MCF 10A (cell line): ENCODE measurements around the gene BPIFB6. TPM values are rescaled to one million over a fixed set of nuclear protein-coding genes. Genes with fewer than 3 reads are reported as not detected.

Experiments used
- BruUV-seq: library from RNA; stranded (reverse); fragments of 400-500 nt; replicated peaks from 2 replicates; lab custom pipeline; 2021; lab: Mats Ljungman, UMichigan
- CTCF ChIA-PET: fragments of 300-600 bp; sonication (Branson Sonifier 250); formaldehyde crosslinking; extraction: SDS; loops from one replicate; lab custom pipeline; 2021; ENCODE audit warnings: antibody characterized with exemption, inconsistent platforms; lab: Yijun Ruan, JAX
- POLR2A ChIA-PET: fragments of 300-600, 350-650 bp; sonication (Branson Sonifier 250); formaldehyde crosslinking; extraction: SDS; loops from one replicate; lab custom pipeline; 2020; ENCODE audit warnings: antibody characterized with exemption, inconsistent platforms; lab: Yijun Ruan, JAX
- DNase-seq: peaks from one replicate; pipeline ENCODE4 v3.0.0-alpha.2; 2018; ENCODE audit not compliant: unreplicated experiment
- H3K27ac Mint-ChIP-seq: one replicate; pipeline ENCODE4 v1.8.0; 2022; ENCODE audit warnings: mild to moderate bottlenecking, low read depth, mixed read lengths; ENCODE audit not compliant: unreplicated experiment
- H3K27me3 Mint-ChIP-seq: one replicate; pipeline ENCODE4 v1.8.0; 2022; ENCODE audit warnings: mixed read lengths; ENCODE audit not compliant: insufficient read depth, unreplicated experiment
- H3K36me3 Mint-ChIP-seq: one replicate; pipeline ENCODE4 v1.8.0; 2022; ENCODE audit warnings: mild to moderate bottlenecking, moderate library complexity, mixed read lengths; ENCODE audit not compliant: insufficient read depth, unreplicated experiment
- H3K4me1 Mint-ChIP-seq: one replicate; pipeline ENCODE4 v1.8.0; 2022; ENCODE audit warnings: mixed read lengths; ENCODE audit not compliant: insufficient read depth, unreplicated experiment
- H3K4me3 Mint-ChIP-seq: one replicate; pipeline ENCODE4 v1.8.0; 2022; ENCODE audit warnings: mild to moderate bottlenecking, moderate library complexity, mixed read lengths; ENCODE audit not compliant: unreplicated experiment
- H3K9me3 Mint-ChIP-seq: one replicate; pipeline ENCODE4 v1.8.0; 2022; ENCODE audit warnings: mixed read lengths; ENCODE audit not compliant: unreplicated experiment
- CTCF ChIP-seq: fragments of 200-600 bp; IDR thresholded peaks from one replicate; pipeline ENCODE4 v1.8.0; 2022; ENCODE audit warnings: antibody characterized with exemption, mild to moderate bottlenecking; ENCODE audit not compliant: unreplicated experiment
- intact Hi-C: fragments of 100-400 bp; cut with micrococcal nuclease; formaldehyde crosslinking; loops from 2 replicates; pipeline ENCODE4 v1.14.1; 2022
- total RNA-seq: library from RNA; stranded (reverse); gene quantifications from 2 replicates; pipeline ENCODE4 v1.2.3, GENCODE V29; 2022

Gene BPIFB6
- total RNA-seq, 1 experiment from 2014 or later = not detected

- Mint-ChIP-seq H3K27me3 (peaks cover 24% of the 10 kb centered on the region), H3K4me3 (no peak overlapping the region), H3K27ac (no peak overlapping the region), H3K4me1 (no peaks in the 10 kb centered on the region), H3K36me3 (no peaks in the 10 kb centered on the region), H3K9me3 (no peaks in the 10 kb centered on the region)
- BruUV-seq = no TSS peak
- CTCF ChIA-PET = no interaction called here
- intact Hi-C loops = no loop called here
- no peak for DNase-seq
- no peak for TF ChIP-seq CTCF
- POLR2A ChIA-PET = no interaction called here
These were observed 34.3 kb downstream of the BPIFB6 start for GRCh38 chr20:33065785-33066184.

- Mint-ChIP-seq H3K4me1 (no peaks in the 10 kb centered on the region), H3K4me3 (no peak overlapping the region), H3K27ac (no peak overlapping the region), H3K27me3 (peaks cover 24% of the 10 kb centered on the region), H3K9me3 (no peaks in the 10 kb centered on the region), H3K36me3 (no peaks in the 10 kb centered on the region)
- intact Hi-C loops = no loop called here
- CTCF ChIA-PET = interaction anchor here (1.1 kb wide), 1 partner anchor 9 kb away, joined by 5 read pairs; no protein-coding TSS in a partner anchor
- POLR2A ChIA-PET = no interaction called here
- BruUV-seq = no TSS peak
- DNase-seq = no peak
- TF ChIP-seq CTCF = no peak
These were observed 36.4 kb downstream of the BPIFB6 start for GRCh38 chr20:33067806-33068205.

GRCh38 chr20:33068251-33068939, 36.9 kb downstream of the BPIFB6 start:
- CTCF ChIA-PET = interaction anchor here (1.1 kb wide), 1 partner anchor 8 kb away, joined by 5 read pairs; no protein-coding TSS in a partner anchor
- no peaks in the 10 kb centered on the region for H3K9me3 Mint-ChIP-seq

GRCh38 chr20:33069673-33070072, 38.2 kb downstream of the BPIFB6 start:
- intact Hi-C loops = no loop called here
- no peaks in the 10 kb centered on the region for H3K4me1 Mint-ChIP-seq
- ChIA-PET POLR2A (no interaction called here), CTCF (no interaction called here)
- H3K9me3 Mint-ChIP-seq = no peaks in the 10 kb centered on the region
- no peak for DNase-seq
- no TSS peak for BruUV-seq
- H3K27me3 Mint-ChIP-seq = peaks cover 40% of the 10 kb centered on the region
- no peak overlapping the region for H3K4me3 Mint-ChIP-seq
- H3K36me3 Mint-ChIP-seq = no peaks in the 10 kb centered on the region
- TF ChIP-seq CTCF = no peak
- no peak overlapping the region for H3K27ac Mint-ChIP-seq

More at GRCh38 chr20:33068251-33068939, 36.9 kb downstream of the BPIFB6 start:
- TF ChIP-seq CTCF = no peak
- intact Hi-C loops = no loop called here
- Mint-ChIP-seq H3K4me3 (no peak overlapping the region), H3K4me1 (no peaks in the 10 kb centered on the region), H3K36me3 (no peaks in the 10 kb centered on the region), H3K27ac (no peak overlapping the region), H3K27me3 (peaks cover 27% of the 10 kb centered on the region)
- POLR2A ChIA-PET = no interaction called here
- DNase-seq = no peak
- no TSS peak for BruUV-seq
